Vagina (tissue), 2 donors: ENCODE data around the gene SLC38A6. TPM values are rescaled to one million over a fixed set of nuclear protein-coding genes. Genes with fewer than 3 reads are reported as not detected.

Source experiments
- DNase-seq, 2 donors: peaks; one replicate each; pipeline ENCODE4 v3.0.0-alpha.2; 2017; ENCODE audit errors: extremely low spot score in 2 of 2
- H3K27ac ChIP-seq: fragments of 200-600 bp; sonication (generic); one replicate; pipeline ENCODE4 v1.5.1; 2019
- H3K27me3 ChIP-seq: fragments of 200-600 bp; sonication (generic); one replicate; pipeline ENCODE4 v1.5.1; 2019
- H3K36me3 ChIP-seq, 2 donors: fragments of 200-600 bp; sonication (generic); one replicate each; pipeline ENCODE4 v1.5.1; 2017 to 2019
- H3K4me1 ChIP-seq: fragments of 200-600 bp; sonication (generic); one replicate; pipeline ENCODE4 v1.5.1; 2019
- H3K4me3 ChIP-seq, 2 donors: fragments of 200-600 bp; sonication (generic); 1 replicate in 1 of 2; 2 replicates in 1 of 2; pipeline ENCODE4 v1.5.1; 2016 to 2019
- H3K9me3 ChIP-seq: fragments of 200-600 bp; sonication (generic); one replicate; pipeline ENCODE4 v1.5.1; 2019
- CTCF ChIP-seq, 3 experiments: fragments of 450-650 bp in 2 of 3; fragments of 200-600 bp in 1 of 3; sonication (generic) in 1 of 3; IDR thresholded peaks; one replicate each; pipeline ENCODE4 v1.5.1; 2017 to 2019; ENCODE audit warnings: antibody characterized with exemption in 3 of 3, mild to moderate bottlenecking in 2 of 3, moderate library complexity in 2 of 3
- POLR2A ChIP-seq, 2 donors: fragments of 450-650 bp; IDR thresholded peaks; one replicate each; pipeline ENCODE4 v1.6.1; 2017; ENCODE audit warnings: antibody characterized with exemption in 2 of 2, mild to moderate bottlenecking in 2 of 2, moderate library complexity in 2 of 2
- POLR2AphosphoS5 ChIP-seq, 2 donors: sonication (generic); formaldehyde crosslinking; IDR thresholded peaks; one replicate each; pipeline ENCODE4 v1.9.0; 2017; ENCODE audit warnings: antibody characterized with exemption in 2 of 2, mild to moderate bottlenecking in 2 of 2, low read depth in 1 of 2; ENCODE audit not compliant: insufficient read depth in 1 of 2
- intact Hi-C: fragments of 100-400 bp; cut with DNase I; formaldehyde crosslinking; loops from one replicate; pipeline ENCODE4 v1.15.1; 2023
- total RNA-seq: library from RNA; depleted of rRNA; stranded (reverse); fragments of >200 nt; gene quantifications from one replicate; pipeline ENCODE4 v1.2.3, GENCODE V29; 2016

Gene SLC38A6
- total RNA-seq, 1 donor from 2014 or later, result 17.2 TPM

- peaks cover 11% of the 10 kb centered on the region for H3K9me3 ChIP-seq
- TF ChIP-seq POLR2A (IDR thresholded peaks at IDR 0.05), result no peak
- H3K4me1 ChIP-seq, result no peaks in the 10 kb centered on the region
- no peak overlapping the region for H3K27ac ChIP-seq
- H3K36me3 ChIP-seq, result peaks cover 0 to 3% of the 10 kb centered on the region in 2 donors
- no peak overlapping the region for H3K4me3 ChIP-seq
- no peaks in the 10 kb centered on the region for H3K27me3 ChIP-seq
- no peak for DNase-seq
- intact Hi-C loops, result no loop called here
Observed at GRCh38 chr14:60956632-60957031, 24.4 kb upstream of the SLC38A6 start.

- peaks cover 0 to 3% of the 10 kb centered on the region in 2 donors for H3K36me3 ChIP-seq
- peaks cover 11% of the 10 kb centered on the region for H3K9me3 ChIP-seq
- DNase-seq, result no peak
- H3K27me3 ChIP-seq, result no peaks in the 10 kb centered on the region
- no peak overlapping the region for H3K4me3 ChIP-seq
- H3K4me1 ChIP-seq, result no peaks in the 10 kb centered on the region
- TF ChIP-seq POLR2A (IDR thresholded peaks at IDR 0.05) (no peak), CTCF (IDR thresholded peaks at IDR 0.05) (no peak), POLR2AphosphoS5 (IDR thresholded peaks at IDR 0.05; ENCODE audit: insufficient read depth in 1 of 2, low read depth in 1 of 2) (no peak)
- H3K27ac ChIP-seq, result no peak overlapping the region
- intact Hi-C loops, result no loop called here
Observed at GRCh38 chr14:60958146-60958545, 22.9 kb upstream of the SLC38A6 start.

- TF ChIP-seq POLR2AphosphoS5 (IDR thresholded peaks at IDR 0.05; ENCODE audit: insufficient read depth in 1 of 2, low read depth in 1 of 2) (no peak), POLR2A (IDR thresholded peaks at IDR 0.05) (no peak), CTCF (IDR thresholded peaks at IDR 0.05) (no peak)
- DNase-seq, result no peak
- Histone ChIP-seq H3K4me3 (no peak overlapping the region), H3K9me3 (no peaks in the 10 kb centered on the region), H3K27ac (no peak overlapping the region), H3K36me3 (no peaks in the 10 kb centered on the region), H3K4me1 (no peaks in the 10 kb centered on the region), H3K27me3 (no peaks in the 10 kb centered on the region)
- intact Hi-C loops, result no loop called here
Observed at GRCh38 chr14:60963761-60964160, 17.3 kb upstream of the SLC38A6 start.

- TF ChIP-seq POLR2AphosphoS5 (IDR thresholded peaks at IDR 0.05; ENCODE audit: insufficient read depth in 1 of 2, low read depth in 1 of 2) (no peak), CTCF (IDR thresholded peaks at IDR 0.05) (no peak), POLR2A (IDR thresholded peaks at IDR 0.05) (no peak)
- Histone ChIP-seq H3K36me3 (no peaks in the 10 kb centered on the region), H3K27me3 (no peaks in the 10 kb centered on the region), H3K4me1 (no peaks in the 10 kb centered on the region), H3K9me3 (no peaks in the 10 kb centered on the region), H3K4me3 (no peak overlapping the region), H3K27ac (no peak overlapping the region)
- DNase-seq, result no peak
- intact Hi-C loops, result no loop called here
Observed at GRCh38 chr14:60964904-60965303, 16.1 kb upstream of the SLC38A6 start.

- no peak overlapping the region for H3K4me3 ChIP-seq
- no peak overlapping the region for H3K27ac ChIP-seq
- H3K9me3 ChIP-seq, result no peaks in the 10 kb centered on the region
- TF ChIP-seq POLR2AphosphoS5 (IDR thresholded peaks at IDR 0.05; ENCODE audit: insufficient read depth in 1 of 2, low read depth in 1 of 2) (no peak), CTCF (IDR thresholded peaks at IDR 0.05) (no peak), POLR2A (IDR thresholded peaks at IDR 0.05) (no peak)
- intact Hi-C loops, result no loop called here
- no peaks in the 10 kb centered on the region for H3K4me1 ChIP-seq
- no peaks in the 10 kb centered on the region for H3K36me3 ChIP-seq
- DNase-seq, result no peak
- no peaks in the 10 kb centered on the region for H3K27me3 ChIP-seq
Observed at GRCh38 chr14:60965402-60965801, 15.6 kb upstream of the SLC38A6 start.

- DNase-seq, result no peak
- Histone ChIP-seq H3K4me3 (no peak overlapping the region), H3K27ac (no peak overlapping the region), H3K9me3 (no peaks in the 10 kb centered on the region), H3K4me1 (no peaks in the 10 kb centered on the region), H3K36me3 (no peaks in the 10 kb centered on the region), H3K27me3 (no peaks in the 10 kb centered on the region)
- TF ChIP-seq CTCF (IDR thresholded peaks at IDR 0.05) (no peak), POLR2A (IDR thresholded peaks at IDR 0.05) (no peak), POLR2AphosphoS5 (IDR thresholded peaks at IDR 0.05; ENCODE audit: insufficient read depth in 1 of 2, low read depth in 1 of 2) (no peak)
- intact Hi-C loops, result no loop called here
Observed at GRCh38 chr14:60968099-60968498, 12.9 kb upstream of the SLC38A6 start.
